ENCODE measurements around the gene RAB18.
A peak's percentile ranks its signal among the peaks of the same experiment; 100 is the strongest.

- TF ChIP-seq CTCF (IDR thresholded peaks at IDR 0.05), result peak in 4 of 12 donors; percentile 13 to 34 (median 22)
- TF ChIP-seq POLR2A (IDR thresholded peaks at IDR 0.05), result peak in 1 of 2 donors; percentile 84
Measured at GRCh38 chr10:27504007-27504807, at the start of gene RAB18.
